Measurements from ENCODE around the gene IQCH. TPM values are rescaled to one million over a fixed set of nuclear protein-coding genes. Genes with fewer than 3 reads are reported as not detected.

The IQCH gene
- total and polyA plus RNA-seq, 2 experiments from 2014 or later: 1.7 to 4.6 TPM

DNA sequence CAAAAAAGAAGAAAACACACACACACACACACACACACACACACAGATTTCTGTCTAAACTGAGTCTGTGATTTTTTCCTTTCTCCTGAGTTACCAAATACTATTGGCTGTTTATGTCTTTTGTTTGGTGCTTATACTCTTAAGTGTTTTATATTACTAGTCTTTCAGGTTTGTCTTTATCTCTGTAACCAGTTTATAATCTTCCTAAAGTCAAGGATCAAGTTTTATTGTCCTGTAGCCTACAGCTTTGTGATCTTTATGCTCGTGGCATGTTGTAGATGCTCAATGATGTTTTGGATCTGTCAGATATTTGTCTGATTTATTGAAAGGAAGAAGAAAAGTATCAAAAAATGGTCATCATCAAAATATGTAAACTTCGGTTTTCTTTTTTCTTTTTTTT lies 292.5 kb downstream of the IQCH start:
- Histone ChIP-seq H3K4me1 (ENCODE audit: insufficient read depth) (peaks cover 26% of the 10 kb centered on the region), H3K36me3 (ENCODE audit: insufficient read depth) (no peaks in the 10 kb centered on the region; the same call in 1 of the 2 replicates), H4K20me1 (replicated peaks; ENCODE audit: insufficient read depth) (no peaks in the 10 kb centered on the region), H3K27me3 (ENCODE audit: insufficient read depth) (no peaks in the 10 kb centered on the region), H3K27ac (ENCODE audit: low read depth) (no peak overlapping the region), H3K4me2 (no peak overlapping the region), H3K4me3 (no peak overlapping the region), H2AFZ (no peak overlapping the region), H3K79me2 (replicated peaks; ENCODE audit: insufficient read depth) (0 out of 2 replicates have a peak, but pooled peaks cover 4% of the 10 kb centered on the region), H3F3A (replicated peaks; ENCODE audit: low read depth) (no peaks in the 10 kb centered on the region; the same call in 1 of the 2 replicates), H3K9me2 (ENCODE audit: insufficient read depth) (no peaks in the 10 kb centered on the region)
- TF ChIP-seq CREB1 (CRISPR knock-in tag; IDR thresholded peaks at IDR 0.05; ENCODE audit: low read depth): no peak
- no peak for TF ChIP-seq JUNB (IDR thresholded peaks at IDR 0.05; ENCODE audit: unreplicated experiment)
- DNase-seq (ENCODE audit: low spot score) (no peak), ATAC-seq (no peak)
- H3K4me1 Mint-ChIP-seq: peaks cover 27% of the 10 kb centered on the region
- peaks cover 5% of the 10 kb centered on the region for H3K27me3 Mint-ChIP-seq (ENCODE audit: insufficient read depth, low read depth, poor library complexity)
- H3K27ac Mint-ChIP-seq: no peak overlapping the region
- H3K9me3 Mint-ChIP-seq: no peaks in the 10 kb centered on the region
- peaks cover 5% of the 10 kb centered on the region; the same call in 2 of the 3 replicates for H3K36me3 Mint-ChIP-seq (ENCODE audit: low read depth)
- no peak overlapping the region for H3K4me3 Mint-ChIP-seq

DNA sequence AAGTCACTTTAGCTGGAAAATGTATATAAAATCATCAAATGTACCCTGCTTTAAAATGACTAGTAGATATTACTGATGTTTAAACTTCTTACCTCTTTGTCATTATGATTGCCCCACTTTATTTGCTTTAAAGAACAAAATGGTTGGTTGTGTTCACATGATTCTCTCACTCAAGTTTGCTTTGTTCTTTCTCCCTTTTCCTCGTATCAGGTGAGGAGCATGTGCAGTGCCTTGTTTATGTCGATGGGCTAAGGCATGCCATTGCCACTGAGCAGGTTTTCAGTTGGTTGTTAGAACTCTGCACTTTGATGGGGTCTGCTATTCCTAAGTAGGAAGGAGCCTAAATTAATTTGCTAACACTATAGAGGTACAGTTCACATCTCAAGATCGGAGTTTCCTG lies 293.2 kb downstream of the IQCH start:
- no peak overlapping the region for H3K4me3 Mint-ChIP-seq
- H3K27ac ChIP-seq (ENCODE audit: low read depth): peak overlapping the region; percentile 4; the same call in 1 of the 2 replicates
- no peaks in the 10 kb centered on the region for H4K20me1 ChIP-seq (replicated peaks; ENCODE audit: insufficient read depth)
- no peak overlapping the region for H2AFZ ChIP-seq
- ATAC-seq (peak; percentile 18), DNase-seq (ENCODE audit: low spot score) (no peak)
- no peak overlapping the region for H3K4me3 ChIP-seq
- H3K79me2 ChIP-seq (replicated peaks; ENCODE audit: insufficient read depth): 0 out of 2 replicates have a peak, but pooled peaks cover 4% of the 10 kb centered on the region
- H3K4me1 ChIP-seq (ENCODE audit: insufficient read depth): peaks cover 26% of the 10 kb centered on the region
- peaks cover 4% of the 10 kb centered on the region for H3K27me3 Mint-ChIP-seq (ENCODE audit: insufficient read depth, low read depth, poor library complexity)
- no peaks in the 10 kb centered on the region; the same call in 1 of the 2 replicates for H3K36me3 ChIP-seq (ENCODE audit: insufficient read depth)
- TF ChIP-seq EZH2phosphoT487 (IDR thresholded peaks at IDR 0.05; ENCODE audit: unreplicated experiment) (no peak), NANOG (IDR thresholded peaks at IDR 0.05; ENCODE audit: borderline replicate concordance) (no peak)
- TF ChIP-seq, protein P1, sequence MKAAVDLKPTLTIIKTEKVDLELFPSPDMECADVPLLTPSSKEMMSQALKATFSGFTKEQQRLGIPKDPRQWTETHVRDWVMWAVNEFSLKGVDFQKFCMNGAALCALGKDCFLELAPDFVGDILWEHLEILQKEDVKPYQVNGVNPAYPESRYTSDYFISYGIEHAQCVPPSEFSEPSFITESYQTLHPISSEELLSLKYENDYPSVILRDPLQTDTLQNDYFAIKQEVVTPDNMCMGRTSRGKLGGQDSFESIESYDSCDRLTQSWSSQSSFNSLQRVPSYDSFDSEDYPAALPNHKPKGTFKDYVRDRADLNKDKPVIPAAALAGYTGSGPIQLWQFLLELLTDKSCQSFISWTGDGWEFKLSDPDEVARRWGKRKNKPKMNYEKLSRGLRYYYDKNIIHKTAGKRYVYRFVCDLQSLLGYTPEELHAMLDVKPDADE (IDR thresholded peaks at IDR 0.05): no peak
- TF ChIP-seq, protein P2, sequence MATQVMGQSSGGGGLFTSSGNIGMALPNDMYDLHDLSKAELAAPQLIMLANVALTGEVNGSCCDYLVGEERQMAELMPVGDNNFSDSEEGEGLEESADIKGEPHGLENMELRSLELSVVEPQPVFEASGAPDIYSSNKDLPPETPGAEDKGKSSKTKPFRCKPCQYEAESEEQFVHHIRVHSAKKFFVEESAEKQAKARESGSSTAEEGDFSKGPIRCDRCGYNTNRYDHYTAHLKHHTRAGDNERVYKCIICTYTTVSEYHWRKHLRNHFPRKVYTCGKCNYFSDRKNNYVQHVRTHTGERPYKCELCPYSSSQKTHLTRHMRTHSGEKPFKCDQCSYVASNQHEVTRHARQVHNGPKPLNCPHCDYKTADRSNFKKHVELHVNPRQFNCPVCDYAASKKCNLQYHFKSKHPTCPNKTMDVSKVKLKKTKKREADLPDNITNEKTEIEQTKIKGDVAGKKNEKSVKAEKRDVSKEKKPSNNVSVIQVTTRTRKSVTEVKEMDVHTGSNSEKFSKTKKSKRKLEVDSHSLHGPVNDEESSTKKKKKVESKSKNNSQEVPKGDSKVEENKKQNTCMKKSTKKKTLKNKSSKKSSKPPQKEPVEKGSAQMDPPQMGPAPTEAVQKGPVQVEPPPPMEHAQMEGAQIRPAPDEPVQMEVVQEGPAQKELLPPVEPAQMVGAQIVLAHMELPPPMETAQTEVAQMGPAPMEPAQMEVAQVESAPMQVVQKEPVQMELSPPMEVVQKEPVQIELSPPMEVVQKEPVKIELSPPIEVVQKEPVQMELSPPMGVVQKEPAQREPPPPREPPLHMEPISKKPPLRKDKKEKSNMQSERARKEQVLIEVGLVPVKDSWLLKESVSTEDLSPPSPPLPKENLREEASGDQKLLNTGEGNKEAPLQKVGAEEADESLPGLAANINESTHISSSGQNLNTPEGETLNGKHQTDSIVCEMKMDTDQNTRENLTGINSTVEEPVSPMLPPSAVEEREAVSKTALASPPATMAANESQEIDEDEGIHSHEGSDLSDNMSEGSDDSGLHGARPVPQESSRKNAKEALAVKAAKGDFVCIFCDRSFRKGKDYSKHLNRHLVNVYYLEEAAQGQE (IDR thresholded peaks at IDR 0.05; ENCODE audit: unreplicated experiment): no peak
- peak overlapping the region; percentile 50; the same call in 1 of the 2 replicates for H3K4me2 ChIP-seq
- H3K9me2 ChIP-seq (ENCODE audit: insufficient read depth): no peaks in the 10 kb centered on the region
- H3K9me3 Mint-ChIP-seq: no peaks in the 10 kb centered on the region
- no peaks in the 10 kb centered on the region; the same call in 1 of the 2 replicates for H3F3A ChIP-seq (replicated peaks; ENCODE audit: low read depth)
- peaks cover 5% of the 10 kb centered on the region; the same call in 2 of the 3 replicates for H3K36me3 Mint-ChIP-seq (ENCODE audit: low read depth)
- peaks cover 27% of the 10 kb centered on the region for H3K4me1 Mint-ChIP-seq
- H3K27me3 ChIP-seq (ENCODE audit: insufficient read depth): no peaks in the 10 kb centered on the region
- no peak overlapping the region for H3K27ac Mint-ChIP-seq
